ENCODE measurements around the gene MEG3.

Gene MEG3

DNA sequence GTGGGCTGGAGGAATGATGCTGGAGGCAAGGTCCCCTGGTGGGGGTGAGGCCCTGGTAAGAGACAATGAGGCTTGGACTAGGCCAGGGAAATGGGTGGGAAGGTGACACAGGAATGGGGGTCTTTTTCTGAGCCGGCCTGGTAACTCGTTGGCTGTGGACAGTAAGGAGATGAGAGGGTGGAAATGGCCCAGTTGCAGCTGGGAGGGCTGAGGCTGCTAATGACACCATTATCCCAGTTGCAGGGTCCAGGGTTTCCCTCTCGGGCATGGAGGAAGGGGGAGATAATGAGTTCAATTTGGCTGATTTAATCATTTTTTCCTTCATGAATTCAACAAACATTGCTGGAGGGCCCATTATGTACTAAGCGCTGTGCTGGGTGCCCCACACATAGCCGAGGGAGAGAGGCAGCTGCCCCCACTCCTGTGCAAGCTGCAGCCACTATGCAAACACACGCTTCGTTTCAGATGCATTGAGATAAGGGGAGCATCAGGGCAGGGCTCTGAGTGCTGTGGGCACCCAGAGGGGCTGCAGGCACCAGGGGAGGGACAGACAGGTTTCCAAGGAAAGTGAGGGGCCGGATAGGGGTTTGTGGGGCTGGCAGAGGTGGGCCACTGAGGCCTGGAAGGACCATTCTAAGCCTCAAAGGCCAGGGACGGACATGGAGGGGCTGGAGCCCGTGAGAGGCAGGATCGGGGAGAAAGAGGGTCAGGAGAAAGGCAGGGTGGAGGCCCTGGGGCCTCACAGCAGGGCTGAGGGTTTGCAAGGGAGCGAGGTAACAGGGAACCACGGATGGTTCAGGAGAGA, 43.2 kb upstream of the MEG3 start:
- no peak overlapping the region for H2AFZ ChIP-seq (ENCODE audit: low read length, unreplicated experiment)
- H3K36me3 ChIP-seq (ENCODE audit: insufficient read depth, low read length) = no peaks in the 10 kb centered on the region
- H3K79me2 ChIP-seq (ENCODE audit: control insufficient read depth, insufficient read depth, low read length, unreplicated experiment) = no peaks in the 10 kb centered on the region
- no peaks in the 10 kb centered on the region for H3K4me1 ChIP-seq (ENCODE audit: control insufficient read depth, insufficient read depth, low read length, unreplicated experiment)
- H3K27ac ChIP-seq (ENCODE audit: low read depth, low read length) = no peak overlapping the region
- H3K27me3 ChIP-seq (ENCODE audit: insufficient read depth, low read length) = peaks cover 17% of the 10 kb centered on the region
- H3K4me3 ChIP-seq (ENCODE audit: low read depth, low read length) = no peak overlapping the region

- Histone ChIP-seq H3K27ac (ENCODE audit: low read depth, low read length) (no peak overlapping the region), H2AFZ (ENCODE audit: low read length, unreplicated experiment) (no peak overlapping the region), H3K4me3 (ENCODE audit: low read depth, low read length) (no peak overlapping the region), H3K27me3 (ENCODE audit: insufficient read depth, low read length) (peaks cover 16% of the 10 kb centered on the region), H3K36me3 (ENCODE audit: insufficient read depth, low read length) (no peaks in the 10 kb centered on the region), H3K79me2 (ENCODE audit: control insufficient read depth, insufficient read depth, low read length, unreplicated experiment) (no peaks in the 10 kb centered on the region), H3K4me1 (ENCODE audit: control insufficient read depth, insufficient read depth, low read length, unreplicated experiment) (no peaks in the 10 kb centered on the region)
Measured at GRCh38 chr14:100783630-100784370, 42.1 kb upstream of the MEG3 start.

DNA sequence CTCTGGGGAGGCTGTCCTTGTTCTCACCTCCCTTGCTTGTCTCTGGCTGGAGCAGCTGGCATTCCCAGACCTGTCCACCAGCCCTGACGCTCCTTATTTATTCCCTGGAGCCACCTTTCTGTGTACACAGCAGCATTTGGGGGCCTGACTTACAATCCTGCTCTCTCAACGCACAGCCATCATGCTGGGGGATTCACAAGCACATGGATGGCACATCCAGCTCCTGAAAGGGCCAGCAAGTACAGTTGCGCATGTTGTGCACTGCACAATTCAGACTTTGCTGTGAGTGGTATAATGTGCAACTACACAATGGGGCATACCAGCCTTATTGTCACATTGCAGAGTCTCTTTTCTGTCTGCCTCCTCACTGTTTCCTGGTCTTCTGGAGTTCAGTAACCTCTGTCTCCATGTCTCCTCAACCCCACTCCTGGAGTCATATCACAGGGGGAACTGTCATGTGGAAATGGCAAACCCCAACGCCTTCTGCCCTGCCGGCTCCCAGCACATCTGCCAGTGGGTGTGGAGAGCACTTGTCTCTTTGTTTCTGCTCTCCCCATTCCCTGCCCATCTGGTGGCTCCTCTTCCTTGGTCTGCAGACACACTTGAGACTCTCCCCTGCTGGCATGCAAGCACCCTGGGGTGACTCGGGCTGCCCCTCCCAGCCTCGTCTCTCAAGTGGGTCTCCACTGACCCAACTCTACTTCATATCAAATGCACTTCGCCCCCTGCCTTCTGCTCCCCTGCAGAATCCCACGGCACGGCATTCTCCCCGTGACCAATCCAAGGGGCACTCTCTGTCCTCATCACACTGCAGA, 41.2 kb upstream of the MEG3 start:
- H3K4me1 ChIP-seq (ENCODE audit: control insufficient read depth, insufficient read depth, low read length, unreplicated experiment) = no peaks in the 10 kb centered on the region
- peaks cover 13% of the 10 kb centered on the region; the same call in 1 of the 2 replicates for H3K27me3 ChIP-seq (ENCODE audit: insufficient read depth, low read length)
- no peak overlapping the region for H3K4me3 ChIP-seq (ENCODE audit: low read depth, low read length)
- H3K27ac ChIP-seq (ENCODE audit: low read depth, low read length) = no peak overlapping the region
- H2AFZ ChIP-seq (ENCODE audit: low read length, unreplicated experiment) = no peak overlapping the region
- no peaks in the 10 kb centered on the region for H3K79me2 ChIP-seq (ENCODE audit: control insufficient read depth, insufficient read depth, low read length, unreplicated experiment)
- no peaks in the 10 kb centered on the region for H3K36me3 ChIP-seq (ENCODE audit: insufficient read depth, low read length)

DNA sequence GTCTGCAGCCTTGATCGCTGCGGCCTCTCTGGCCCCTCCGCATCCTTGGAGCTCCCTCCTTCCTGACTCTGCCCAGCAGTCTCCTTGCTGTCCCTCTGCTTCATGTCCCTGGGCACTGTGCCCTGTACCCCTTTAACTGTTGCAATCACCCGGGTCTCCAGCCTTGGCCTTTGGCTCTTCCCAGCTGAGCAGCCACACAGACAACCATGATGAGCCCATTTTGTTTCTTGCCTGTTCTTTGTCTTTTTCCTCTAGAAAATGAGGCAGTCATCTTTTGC, 40.6 kb upstream of the MEG3 start:
- Histone ChIP-seq H3K27me3 (ENCODE audit: insufficient read depth, low read length) (peaks cover 15% of the 10 kb centered on the region), H2AFZ (ENCODE audit: low read length, unreplicated experiment) (no peak overlapping the region), H3K27ac (ENCODE audit: low read depth, low read length) (no peak overlapping the region), H3K36me3 (ENCODE audit: insufficient read depth, low read length) (no peaks in the 10 kb centered on the region), H3K79me2 (ENCODE audit: control insufficient read depth, insufficient read depth, low read length, unreplicated experiment) (no peaks in the 10 kb centered on the region), H3K4me3 (ENCODE audit: low read depth, low read length) (no peak overlapping the region), H3K4me1 (ENCODE audit: control insufficient read depth, insufficient read depth, low read length, unreplicated experiment) (no peaks in the 10 kb centered on the region)

GRCh38 chr14:100785626-100786025, 40.3 kb upstream of the MEG3 start:
- no peak overlapping the region for H3K4me3 ChIP-seq (ENCODE audit: low read depth, low read length)
- H3K79me2 ChIP-seq (ENCODE audit: control insufficient read depth, insufficient read depth, low read length, unreplicated experiment) = no peaks in the 10 kb centered on the region
- no peaks in the 10 kb centered on the region for H3K36me3 ChIP-seq (ENCODE audit: insufficient read depth, low read length)
- H3K4me1 ChIP-seq (ENCODE audit: control insufficient read depth, insufficient read depth, low read length, unreplicated experiment) = no peaks in the 10 kb centered on the region
- H3K27ac ChIP-seq (ENCODE audit: low read depth, low read length) = no peak overlapping the region
- peaks cover 16% of the 10 kb centered on the region for H3K27me3 ChIP-seq (ENCODE audit: insufficient read depth, low read length)
- no peak overlapping the region for H2AFZ ChIP-seq (ENCODE audit: low read length, unreplicated experiment)

- Histone ChIP-seq H3K79me2 (ENCODE audit: control insufficient read depth, insufficient read depth, low read length, unreplicated experiment) (no peaks in the 10 kb centered on the region), H3K27me3 (ENCODE audit: insufficient read depth, low read length) (peaks cover 16% of the 10 kb centered on the region), H2AFZ (ENCODE audit: low read length, unreplicated experiment) (no peak overlapping the region), H3K27ac (ENCODE audit: low read depth, low read length) (no peak overlapping the region), H3K4me1 (ENCODE audit: control insufficient read depth, insufficient read depth, low read length, unreplicated experiment) (no peaks in the 10 kb centered on the region), H3K4me3 (ENCODE audit: low read depth, low read length) (no peak overlapping the region), H3K36me3 (ENCODE audit: insufficient read depth, low read length) (no peaks in the 10 kb centered on the region)
Measured at GRCh38 chr14:100786131-100786530, 39.8 kb upstream of the MEG3 start.

- Histone ChIP-seq H3K4me3 (ENCODE audit: low read depth, low read length) (no peak overlapping the region), H3K27ac (ENCODE audit: low read depth, low read length) (no peak overlapping the region), H3K4me1 (ENCODE audit: control insufficient read depth, insufficient read depth, low read length, unreplicated experiment) (no peaks in the 10 kb centered on the region), H3K27me3 (ENCODE audit: insufficient read depth, low read length) (peaks cover 16% of the 10 kb centered on the region), H3K36me3 (ENCODE audit: insufficient read depth, low read length) (no peaks in the 10 kb centered on the region), H3K79me2 (ENCODE audit: control insufficient read depth, insufficient read depth, low read length, unreplicated experiment) (no peaks in the 10 kb centered on the region), H2AFZ (ENCODE audit: low read length, unreplicated experiment) (no peak overlapping the region)
Measured at GRCh38 chr14:100786576-100787219, 39.2 kb upstream of the MEG3 start.

DNA sequence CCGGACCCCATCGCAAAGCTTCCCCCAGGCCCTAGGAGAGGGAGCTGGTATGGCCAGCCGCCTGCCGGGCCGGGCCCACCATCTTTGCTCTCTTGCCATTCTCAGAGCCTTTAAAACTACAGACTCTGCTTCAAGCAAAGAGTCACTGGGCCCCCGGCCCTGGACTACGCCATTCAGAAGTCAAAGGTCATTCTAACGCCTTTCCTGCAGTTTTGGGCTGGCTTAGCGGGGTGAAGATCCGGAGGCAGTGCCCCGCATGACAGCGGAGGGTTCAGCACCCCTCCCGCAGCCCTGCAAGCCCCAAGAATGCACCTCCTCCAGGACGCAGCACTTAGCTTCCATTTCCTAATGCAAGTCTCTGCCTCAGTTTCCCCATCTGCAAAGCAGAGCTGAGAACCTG, 38.3 kb upstream of the MEG3 start:
- Histone ChIP-seq H3K4me1 (ENCODE audit: control insufficient read depth, insufficient read depth, low read length, unreplicated experiment) (no peaks in the 10 kb centered on the region), H3K4me3 (ENCODE audit: low read depth, low read length) (no peak overlapping the region), H3K27me3 (ENCODE audit: insufficient read depth, low read length) (peaks cover 13% of the 10 kb centered on the region)

GRCh38 chr14:100788517-100788916, 37.4 kb upstream of the MEG3 start:
- Histone ChIP-seq H2AFZ (ENCODE audit: low read length, unreplicated experiment) (no peak overlapping the region), H3K79me2 (ENCODE audit: control insufficient read depth, insufficient read depth, low read length, unreplicated experiment) (no peaks in the 10 kb centered on the region), H3K27ac (ENCODE audit: low read depth, low read length) (no peak overlapping the region), H3K4me1 (ENCODE audit: control insufficient read depth, insufficient read depth, low read length, unreplicated experiment) (no peaks in the 10 kb centered on the region), H3K36me3 (ENCODE audit: insufficient read depth, low read length) (no peaks in the 10 kb centered on the region), H3K4me3 (ENCODE audit: low read depth, low read length) (no peak overlapping the region), H3K27me3 (ENCODE audit: insufficient read depth, low read length) (peaks cover 13% of the 10 kb centered on the region)

More for the DNA sequence above, 38.3 kb upstream of the MEG3 start:
- H3K36me3 ChIP-seq (ENCODE audit: insufficient read depth, low read length) = no peaks in the 10 kb centered on the region
- no peaks in the 10 kb centered on the region for H3K79me2 ChIP-seq (ENCODE audit: control insufficient read depth, insufficient read depth, low read length, unreplicated experiment)
- H2AFZ ChIP-seq (ENCODE audit: low read length, unreplicated experiment) = no peak overlapping the region
- no peak overlapping the region for H3K27ac ChIP-seq (ENCODE audit: low read depth, low read length)

GRCh38 chr14:100788942-100789341, 37.0 kb upstream of the MEG3 start:
- H3K4me3 ChIP-seq (ENCODE audit: low read depth, low read length) = no peak overlapping the region
- H3K79me2 ChIP-seq (ENCODE audit: control insufficient read depth, insufficient read depth, low read length, unreplicated experiment) = no peaks in the 10 kb centered on the region
- no peaks in the 10 kb centered on the region for H3K4me1 ChIP-seq (ENCODE audit: control insufficient read depth, insufficient read depth, low read length, unreplicated experiment)
- no peak overlapping the region for H2AFZ ChIP-seq (ENCODE audit: low read length, unreplicated experiment)
- H3K27me3 ChIP-seq (ENCODE audit: insufficient read depth, low read length) = peaks cover 16% of the 10 kb centered on the region
- no peaks in the 10 kb centered on the region for H3K36me3 ChIP-seq (ENCODE audit: insufficient read depth, low read length)
- H3K27ac ChIP-seq (ENCODE audit: low read depth, low read length) = no peak overlapping the region
